GM19099 (cell line): Measurements from ENCODE around the gene TOP2B.

Experiments used
- POLR2A ChIP-seq: IDR thresholded peaks from 3 replicates; pipeline ENCODE4 v1.6.1; 2011; ENCODE audit warnings: low read depth; ENCODE audit not compliant: insufficient read length; ENCODE audit errors: extremely low read depth

The TOP2B gene, protein sequence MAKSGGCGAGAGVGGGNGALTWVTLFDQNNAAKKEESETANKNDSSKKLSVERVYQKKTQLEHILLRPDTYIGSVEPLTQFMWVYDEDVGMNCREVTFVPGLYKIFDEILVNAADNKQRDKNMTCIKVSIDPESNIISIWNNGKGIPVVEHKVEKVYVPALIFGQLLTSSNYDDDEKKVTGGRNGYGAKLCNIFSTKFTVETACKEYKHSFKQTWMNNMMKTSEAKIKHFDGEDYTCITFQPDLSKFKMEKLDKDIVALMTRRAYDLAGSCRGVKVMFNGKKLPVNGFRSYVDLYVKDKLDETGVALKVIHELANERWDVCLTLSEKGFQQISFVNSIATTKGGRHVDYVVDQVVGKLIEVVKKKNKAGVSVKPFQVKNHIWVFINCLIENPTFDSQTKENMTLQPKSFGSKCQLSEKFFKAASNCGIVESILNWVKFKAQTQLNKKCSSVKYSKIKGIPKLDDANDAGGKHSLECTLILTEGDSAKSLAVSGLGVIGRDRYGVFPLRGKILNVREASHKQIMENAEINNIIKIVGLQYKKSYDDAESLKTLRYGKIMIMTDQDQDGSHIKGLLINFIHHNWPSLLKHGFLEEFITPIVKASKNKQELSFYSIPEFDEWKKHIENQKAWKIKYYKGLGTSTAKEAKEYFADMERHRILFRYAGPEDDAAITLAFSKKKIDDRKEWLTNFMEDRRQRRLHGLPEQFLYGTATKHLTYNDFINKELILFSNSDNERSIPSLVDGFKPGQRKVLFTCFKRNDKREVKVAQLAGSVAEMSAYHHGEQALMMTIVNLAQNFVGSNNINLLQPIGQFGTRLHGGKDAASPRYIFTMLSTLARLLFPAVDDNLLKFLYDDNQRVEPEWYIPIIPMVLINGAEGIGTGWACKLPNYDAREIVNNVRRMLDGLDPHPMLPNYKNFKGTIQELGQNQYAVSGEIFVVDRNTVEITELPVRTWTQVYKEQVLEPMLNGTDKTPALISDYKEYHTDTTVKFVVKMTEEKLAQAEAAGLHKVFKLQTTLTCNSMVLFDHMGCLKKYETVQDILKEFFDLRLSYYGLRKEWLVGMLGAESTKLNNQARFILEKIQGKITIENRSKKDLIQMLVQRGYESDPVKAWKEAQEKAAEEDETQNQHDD (N-terminal part only)

GRCh38 chr3:25664812-25665314 is at the start of gene TOP2B:
TSS of gene TOP2B (minus strand) at chr3:25664907. CDS start at chr3:25664297, 610 bp downstream.
- peak; percentile 66 for TF ChIP-seq POLR2A

DNA sequence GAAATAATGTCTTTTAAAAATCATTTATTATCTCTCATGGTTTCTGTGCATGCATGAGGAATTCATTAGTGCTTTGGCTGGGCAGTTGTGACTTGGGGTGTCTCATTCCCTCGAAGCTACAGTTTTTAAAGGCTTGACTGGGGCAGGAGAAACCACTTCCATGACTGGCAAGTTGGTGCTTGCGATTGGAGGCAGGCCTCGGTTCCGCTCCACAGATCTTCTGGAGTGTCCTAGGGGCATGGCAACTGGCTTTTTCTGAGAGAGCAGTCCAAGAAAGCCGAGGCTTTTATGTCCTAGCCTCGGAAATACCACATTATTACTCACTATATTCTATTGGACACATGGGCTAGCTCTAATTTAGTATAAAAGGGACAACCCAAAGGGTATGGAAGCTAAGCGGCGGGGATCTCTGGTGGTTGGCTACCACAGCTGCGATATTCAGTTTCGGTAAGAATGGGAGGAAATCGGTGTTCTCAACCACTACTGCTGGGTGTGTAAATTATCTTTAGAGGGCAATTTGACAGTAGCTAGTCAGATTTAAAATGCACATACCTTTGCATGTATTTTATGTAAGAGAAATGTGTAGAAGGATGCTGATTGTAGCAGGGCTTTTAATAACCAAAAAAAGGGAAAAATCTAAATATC is 48.8 kb upstream of the TOP2B start:
- TF ChIP-seq POLR2A = no peak

GRCh38 chr3:25711090-25711489 is 46.4 kb upstream of the TOP2B start:
- TF ChIP-seq POLR2A = no peak

DNA sequence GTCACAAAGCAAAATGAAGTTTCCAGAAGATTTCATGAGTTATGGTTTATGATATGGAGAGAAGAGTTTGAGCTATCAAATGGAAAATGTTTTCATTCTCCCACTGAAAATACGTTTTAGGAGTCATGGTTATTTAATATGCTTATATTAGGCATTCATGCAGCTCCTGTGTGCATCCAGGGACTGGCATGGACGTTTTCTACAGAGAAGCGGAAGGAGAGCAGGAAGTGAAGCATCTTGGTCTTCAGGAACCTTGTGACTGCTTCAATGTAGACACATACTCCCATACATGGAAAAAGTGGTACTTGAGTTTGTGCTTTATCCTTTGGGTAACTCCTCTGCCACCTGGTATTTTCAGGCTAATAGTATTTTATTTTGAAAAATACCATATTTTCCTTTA is 43.3 kb upstream of the TOP2B start:
- no peak for TF ChIP-seq POLR2A

- no peak for TF ChIP-seq POLR2A
Observed at GRCh38 chr3:25707268-25707926, 42.7 kb upstream of the TOP2B start.

DNA sequence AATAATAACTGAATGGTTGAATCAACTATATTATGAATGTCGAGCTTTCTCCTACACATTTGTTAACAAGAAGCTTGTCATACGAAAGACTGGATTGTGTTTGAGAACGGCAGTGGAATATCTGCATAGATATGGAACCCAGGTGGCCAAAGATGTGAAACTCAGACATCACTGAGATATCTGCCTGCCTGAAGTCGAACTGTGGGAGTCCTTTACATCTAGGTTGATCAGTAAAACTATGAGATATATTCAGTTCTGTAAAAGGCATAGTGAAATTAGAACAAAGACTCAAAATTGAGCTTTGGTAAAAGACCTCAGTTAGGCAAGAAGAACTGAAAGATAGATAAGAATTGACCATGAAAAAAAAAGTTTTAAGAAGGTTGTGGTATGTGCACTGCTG is 41.5 kb upstream of the TOP2B start:
- no peak for TF ChIP-seq POLR2A

GRCh38 chr3:25697553-25697952 is 32.8 kb upstream of the TOP2B start:
- no peak for TF ChIP-seq POLR2A

GRCh38 chr3:25695731-25696420 is 31.2 kb upstream of the TOP2B start:
- no peak for TF ChIP-seq POLR2A

DNA sequence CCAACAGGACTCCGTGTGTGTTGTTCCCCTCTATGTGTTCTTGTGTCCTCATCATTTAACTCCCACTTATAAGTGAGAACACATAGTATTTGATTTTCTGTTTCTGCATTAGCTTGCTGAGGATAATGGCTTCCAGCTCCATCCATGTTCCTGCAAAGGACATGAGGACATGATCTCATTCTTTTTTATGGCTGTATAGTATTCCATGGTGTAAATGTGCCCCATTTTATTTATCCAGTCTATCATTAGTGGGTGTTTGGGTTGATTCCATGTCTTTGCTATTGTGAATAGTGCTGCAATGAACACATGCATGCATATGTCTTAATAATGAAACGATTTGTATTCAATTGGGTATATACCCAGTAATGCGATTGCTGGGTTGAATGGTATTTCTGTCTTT is 28.5 kb upstream of the TOP2B start:
- no peak for TF ChIP-seq POLR2A

GRCh38 chr3:25692341-25692740 is 27.6 kb upstream of the TOP2B start:
- TF ChIP-seq POLR2A = no peak

- no peak for TF ChIP-seq POLR2A
Observed at GRCh38 chr3:25690768-25691533, 26.2 kb upstream of the TOP2B start.

DNA sequence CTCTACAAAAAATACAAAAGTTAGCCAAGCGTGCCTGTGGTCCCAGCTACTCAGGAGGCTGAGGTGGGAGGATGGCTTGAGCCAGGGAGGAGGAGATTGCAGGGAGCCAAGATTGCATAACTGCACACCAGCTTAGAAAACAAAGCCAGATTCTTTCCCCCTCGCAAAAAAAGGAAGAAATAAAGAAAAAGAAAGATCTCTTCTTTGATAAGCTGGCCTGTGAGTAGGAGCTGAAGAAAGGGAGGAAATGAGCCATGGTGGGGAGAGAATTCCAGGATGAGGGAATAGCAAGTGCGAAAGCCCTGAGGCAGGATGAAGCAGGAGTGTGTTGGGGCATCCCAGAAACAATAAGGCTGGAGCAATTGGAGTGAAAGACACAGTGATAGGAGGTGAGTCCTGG is 24.5 kb upstream of the TOP2B start:
- no peak for TF ChIP-seq POLR2A

GRCh38 chr3:25687742-25688141 is 23.0 kb upstream of the TOP2B start:
- no peak for TF ChIP-seq POLR2A
